ENCODE data around the gene MTHFD1L.

The MTHFD1L gene

GRCh38 chr6:150866147-150866990, 867 bp downstream of the MTHFD1L start:
- peak; percentile 81 for DNase-seq

GRCh38 chr6:150866991-150867501, 1.5 kb downstream of the MTHFD1L start:
- DNase-seq, result peak; percentile 52

- no peak for DNase-seq
These were observed 3.3 kb downstream of the MTHFD1L start for GRCh38 chr6:150868759-150869158.

- DNase-seq, result no peak
These were observed 8.7 kb downstream of the MTHFD1L start for GRCh38 chr6:150874179-150874578.

GRCh38 chr6:150875841-150876240, 10.3 kb downstream of the MTHFD1L start:
- peak; percentile 27 for DNase-seq

GRCh38 chr6:150876598-150876997, 11.1 kb downstream of the MTHFD1L start:
- no peak for DNase-seq

GRCh38 chr6:150877928-150878327, 12.4 kb downstream of the MTHFD1L start:
- no peak for DNase-seq

- no peak for DNase-seq
These were observed 13.1 kb downstream of the MTHFD1L start for GRCh38 chr6:150878347-150879213.

GRCh38 chr6:150880336-150880735, 14.8 kb downstream of the MTHFD1L start:
- no peak for DNase-seq

- peak; percentile 72 for DNase-seq
These were observed 16.5 kb downstream of the MTHFD1L start for GRCh38 chr6:150881911-150882481.

GRCh38 chr6:150883521-150883920, 18.0 kb downstream of the MTHFD1L start:
- no peak for DNase-seq

GRCh38 chr6:150886155-150886554, 20.7 kb downstream of the MTHFD1L start:
- no peak for DNase-seq

GRCh38 chr6:150887978-150888563, 22.6 kb downstream of the MTHFD1L start:
- DNase-seq, result no peak

- no peak for DNase-seq
These were observed 24.8 kb downstream of the MTHFD1L start for GRCh38 chr6:150890346-150890745.

GRCh38 chr6:150891888-150892485, 26.5 kb downstream of the MTHFD1L start:
- DNase-seq, result peak; percentile 52

- DNase-seq, result no peak
These were observed 28.8 kb downstream of the MTHFD1L start for GRCh38 chr6:150894191-150894744.

GRCh38 chr6:150894935-150895552, 29.5 kb downstream of the MTHFD1L start:
- no peak for DNase-seq

- DNase-seq, result no peak
These were observed 30.6 kb downstream of the MTHFD1L start for GRCh38 chr6:150895928-150896632.

GRCh38 chr6:150897400-150897943, 32.0 kb downstream of the MTHFD1L start:
- no peak for DNase-seq

GRCh38 chr6:150898399-150899170, 33.1 kb downstream of the MTHFD1L start:
- no peak for DNase-seq

Data from kidney glomerular epithelial cell (primary cell).